Heart left ventricle (tissue), 13 donors: ENCODE data around the gene CFAP58.

Experiments
- POLR2A ChIP-seq, 2 donors: fragments of 450-650 bp; IDR thresholded peaks; one replicate each; pipeline ENCODE4 v1.6.1; 2017; ENCODE audit warnings: antibody characterized with exemption in 2 of 2, mild to moderate bottlenecking in 2 of 2, moderate library complexity in 2 of 2
- TF ChIP-seq, protein P1 (sequence below), 12 donors: fragments of 200-600 bp; sonication (generic) in 4 of 12; IDR thresholded peaks; one replicate each; pipeline versions ENCODE4 v1.5.0 to v1.8.0; 2018 to 2022; ENCODE audit warnings: antibody characterized with exemption in 12 of 12, mild to moderate bottlenecking in 5 of 12
- donor health status: ischemic (EF 13 %, LVEDD 7.1; RV severe dilation, severe dysfunction).
- donor health status: DM: no; HTN: yes; CAD: no.
- donor health status: DM: no; HTN: no; CAD: no.
- donor health status: ischemic (EF 25% LVEDD 6.9; RV normal size, moderate dysfunction).
- donor health status: ischemic (EF 25% LVEDD 5.7; RV mildly dilated, moderate dysfunction).
- donor health status: ischemic (EF 35%, LVEDD 5.7; RV mildly dilated, moderate dysfunction).
- donor health status: nonischemic (EF 11% LVEDD 7.7; RV severe dilation, severe dysfunction).
- donor health status: DM: yes; HTN: yes; CAD: no.
- donor health status: PGD.
- donor health status: ischemic (EF 29% LVEDD 5.4; RV normal size, mild dysfunction).
- donor health status: nonischemic (EF 23%, LVEDD 6.1; RV moderate dilation, normal function).

DNA sequence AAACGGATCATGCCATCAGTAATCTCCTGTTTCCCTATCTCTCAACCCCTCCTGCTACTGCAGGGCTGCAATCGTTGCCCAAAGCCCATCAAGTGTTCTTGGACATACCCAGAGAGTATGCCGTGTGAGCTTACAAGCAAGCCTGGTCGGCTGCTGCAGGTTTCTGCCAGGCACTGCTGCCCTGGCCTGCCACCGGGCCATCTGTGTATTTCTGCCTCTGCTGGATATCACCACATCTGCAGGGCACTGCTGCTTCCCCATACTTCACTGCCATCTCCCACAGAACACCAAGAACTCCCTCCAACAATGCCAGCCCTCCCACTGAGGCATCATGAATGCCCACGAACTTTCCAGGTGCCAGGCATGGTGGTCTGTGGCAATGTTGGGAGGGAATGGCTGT lies 149.3 kb downstream of the CFAP58 start:
- TF ChIP-seq, protein P1, sequence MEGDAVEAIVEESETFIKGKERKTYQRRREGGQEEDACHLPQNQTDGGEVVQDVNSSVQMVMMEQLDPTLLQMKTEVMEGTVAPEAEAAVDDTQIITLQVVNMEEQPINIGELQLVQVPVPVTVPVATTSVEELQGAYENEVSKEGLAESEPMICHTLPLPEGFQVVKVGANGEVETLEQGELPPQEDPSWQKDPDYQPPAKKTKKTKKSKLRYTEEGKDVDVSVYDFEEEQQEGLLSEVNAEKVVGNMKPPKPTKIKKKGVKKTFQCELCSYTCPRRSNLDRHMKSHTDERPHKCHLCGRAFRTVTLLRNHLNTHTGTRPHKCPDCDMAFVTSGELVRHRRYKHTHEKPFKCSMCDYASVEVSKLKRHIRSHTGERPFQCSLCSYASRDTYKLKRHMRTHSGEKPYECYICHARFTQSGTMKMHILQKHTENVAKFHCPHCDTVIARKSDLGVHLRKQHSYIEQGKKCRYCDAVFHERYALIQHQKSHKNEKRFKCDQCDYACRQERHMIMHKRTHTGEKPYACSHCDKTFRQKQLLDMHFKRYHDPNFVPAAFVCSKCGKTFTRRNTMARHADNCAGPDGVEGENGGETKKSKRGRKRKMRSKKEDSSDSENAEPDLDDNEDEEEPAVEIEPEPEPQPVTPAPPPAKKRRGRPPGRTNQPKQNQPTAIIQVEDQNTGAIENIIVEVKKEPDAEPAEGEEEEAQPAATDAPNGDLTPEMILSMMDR (IDR thresholded peaks at IDR 0.05), result no peak
- TF ChIP-seq POLR2A (IDR thresholded peaks at IDR 0.05), result no peak
